Ammon's horn (tissue), 1 donor: ENCODE measurements around the gene ULBP2.
"Not testable (repeated sequence)": the region's sequence is repeated elsewhere in the genome, so short reads cannot be mapped to it uniquely, and the experiment has no call there.

Experiments
- DNase-seq: peaks from one replicate; pipeline ENCODE4 v3.0.0-alpha.2; 2016; ENCODE audit warnings: low spot score

ULBP2 gene

DNA sequence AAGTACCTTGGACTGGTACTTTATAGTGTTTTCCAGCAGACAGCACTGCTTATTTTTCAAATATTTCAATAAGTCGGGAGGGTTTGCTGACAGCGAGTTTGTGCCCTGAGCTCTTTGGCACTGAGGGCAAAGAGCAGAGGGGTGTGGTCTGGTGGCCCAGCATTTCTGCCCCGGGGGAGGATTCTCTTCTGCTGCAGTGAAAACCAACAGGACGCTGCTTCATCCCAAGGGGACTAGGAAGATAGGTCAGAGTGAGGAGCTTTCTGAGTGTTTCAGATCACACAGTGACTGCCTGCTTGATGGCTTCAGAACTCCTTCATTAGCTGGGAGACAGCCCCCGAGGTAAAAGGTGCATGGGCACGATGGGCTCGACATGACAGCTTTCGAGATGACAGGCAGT, 8.6 kb downstream of the ULBP2 start:
- no peak for DNase-seq

DNA sequence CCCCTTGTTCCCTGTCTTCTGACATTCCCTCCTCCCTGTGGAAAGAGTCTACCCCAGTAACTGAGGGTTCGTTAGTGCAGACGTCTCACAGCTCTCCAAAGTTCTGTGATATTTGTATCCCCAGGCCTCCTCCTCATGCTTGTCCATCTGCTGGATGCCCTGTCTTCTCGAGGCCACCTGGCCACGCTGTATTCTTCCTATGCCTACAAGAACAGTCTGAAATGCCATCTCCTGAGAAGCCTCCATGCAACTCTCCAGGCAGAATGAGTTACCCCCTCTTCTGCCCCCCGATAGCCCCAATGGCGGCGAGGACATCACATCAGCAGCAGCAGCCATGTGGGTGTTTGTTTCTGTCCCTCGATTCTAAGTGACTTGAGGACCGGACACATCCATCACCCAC, 9.3 kb downstream of the ULBP2 start:
- DNase-seq: no peak

DNA sequence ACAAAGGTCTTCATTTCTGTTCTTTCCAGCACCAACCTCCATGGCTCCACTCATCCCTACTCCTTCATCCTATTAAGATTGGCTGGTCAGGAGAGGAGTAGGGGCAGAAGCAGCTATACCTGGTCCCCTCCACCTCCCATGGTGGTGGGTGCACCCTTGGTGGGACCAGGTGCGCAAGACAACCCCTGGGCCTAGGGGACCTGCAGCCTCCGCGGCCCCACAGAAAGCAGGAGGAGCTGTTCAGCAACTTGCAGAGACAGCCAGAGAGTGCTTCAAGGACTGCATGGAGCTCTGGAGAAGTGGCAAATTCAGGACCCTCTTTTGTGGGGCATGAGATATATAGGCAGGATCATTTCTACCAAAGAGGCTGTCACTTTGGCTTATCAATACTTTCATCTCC, 9.8 kb downstream of the ULBP2 start:
- DNase-seq: no peak

DNA sequence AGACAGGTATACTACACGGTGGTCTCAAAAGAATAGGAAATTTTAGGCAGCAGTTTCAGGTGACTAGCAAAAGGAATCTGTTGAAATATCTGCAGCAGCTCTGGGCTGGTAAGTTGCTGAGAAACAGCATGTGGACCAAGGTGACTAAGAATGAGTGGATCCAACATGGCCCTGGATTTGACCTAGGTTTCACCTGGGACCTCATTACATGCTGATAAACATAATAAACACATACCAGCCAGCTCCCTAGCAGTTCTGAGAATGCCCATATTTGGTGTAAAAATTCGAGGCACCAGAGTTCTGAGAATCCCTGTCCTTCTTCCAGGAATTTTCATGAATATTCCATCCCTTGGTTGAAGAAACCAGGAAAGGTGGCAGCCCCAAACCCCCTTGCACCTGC, 11.6 kb downstream of the ULBP2 start:
- not testable (repeated sequence) for DNase-seq

DNA sequence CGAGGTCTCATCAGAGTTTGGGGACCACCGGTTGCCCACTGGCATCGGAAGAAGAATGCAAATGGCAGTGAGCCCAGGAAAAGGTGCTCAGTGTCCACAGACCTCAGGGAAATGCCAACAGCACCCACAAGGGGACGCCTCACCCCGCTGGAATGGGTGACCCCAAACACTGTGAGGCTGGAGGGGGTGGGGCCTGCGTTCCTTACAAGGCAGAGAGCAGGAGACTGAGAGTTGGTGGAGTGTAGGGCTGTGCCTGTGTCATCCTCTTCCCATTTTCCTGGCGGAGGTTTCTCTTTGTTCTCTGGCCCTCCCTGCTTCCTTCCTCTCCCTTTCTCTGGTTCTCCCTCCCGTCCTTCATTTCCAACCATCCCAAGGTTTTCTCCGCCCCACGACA, 12.1 kb downstream of the ULBP2 start:
- DNase-seq: not testable (repeated sequence)

DNA sequence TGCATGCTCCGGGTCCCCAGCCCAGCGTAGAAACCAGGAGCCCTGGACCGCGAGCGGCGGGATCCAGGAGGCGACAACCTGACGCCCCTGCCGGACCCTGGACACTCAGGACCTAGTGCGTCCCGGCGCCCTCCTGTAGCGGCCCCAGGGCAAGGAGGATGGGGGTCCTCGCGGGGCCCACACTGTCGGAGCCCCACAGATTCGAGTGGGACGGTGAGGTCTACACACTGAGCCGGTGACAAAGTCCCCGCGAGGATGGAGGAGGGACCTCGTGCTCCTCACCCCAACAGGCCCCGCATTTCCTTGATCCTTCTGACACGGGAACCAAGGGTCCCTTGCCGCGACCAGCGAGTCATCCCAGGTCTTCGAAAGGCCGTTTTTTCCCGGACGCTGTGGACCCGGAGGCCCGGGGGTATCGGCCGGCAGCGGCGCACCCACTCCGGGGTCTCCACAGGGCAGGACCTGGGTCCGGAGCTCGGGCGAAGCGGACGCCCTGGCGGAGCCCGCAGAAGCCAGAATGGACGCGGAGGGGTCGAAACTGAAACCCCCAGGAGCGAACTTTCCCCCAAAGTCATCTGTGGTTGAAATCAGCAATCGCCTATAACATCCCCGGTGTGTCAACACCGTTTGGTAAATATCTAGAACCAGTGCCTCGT, 12.6 kb downstream of the ULBP2 start:
- DNase-seq: not testable (repeated sequence)

DNA sequence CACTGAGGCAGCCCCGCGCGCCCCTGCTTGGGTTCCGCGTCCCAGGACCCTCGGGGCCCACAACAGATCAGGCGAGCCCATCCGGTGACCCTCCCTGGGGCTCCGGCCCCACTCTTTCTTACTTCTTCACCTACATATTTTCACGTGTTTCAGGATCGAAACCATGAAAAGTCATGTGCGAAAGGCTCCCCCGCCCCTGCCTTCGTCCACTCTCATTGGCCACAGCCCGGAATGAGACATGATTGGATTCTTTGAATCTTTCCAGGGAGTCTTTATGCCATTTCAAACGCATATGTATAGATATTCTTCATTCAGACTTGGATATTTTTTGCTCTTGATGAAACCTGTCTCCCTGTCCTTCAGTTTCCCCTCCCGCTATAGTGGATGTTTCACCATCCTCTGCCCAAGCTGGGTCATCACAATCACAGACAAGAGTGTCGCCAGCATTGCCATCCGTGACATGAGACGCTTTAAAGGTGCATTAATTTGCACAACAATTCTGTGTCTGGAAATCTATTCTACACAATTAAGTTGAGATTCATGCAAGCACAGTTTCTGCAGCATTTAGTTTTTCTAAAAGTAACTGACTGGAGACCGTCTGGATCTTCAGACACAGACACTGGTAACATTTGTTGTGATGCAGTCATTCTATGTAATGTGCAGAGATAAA, 13.3 kb downstream of the ULBP2 start:
- not testable (repeated sequence) for DNase-seq

DNA sequence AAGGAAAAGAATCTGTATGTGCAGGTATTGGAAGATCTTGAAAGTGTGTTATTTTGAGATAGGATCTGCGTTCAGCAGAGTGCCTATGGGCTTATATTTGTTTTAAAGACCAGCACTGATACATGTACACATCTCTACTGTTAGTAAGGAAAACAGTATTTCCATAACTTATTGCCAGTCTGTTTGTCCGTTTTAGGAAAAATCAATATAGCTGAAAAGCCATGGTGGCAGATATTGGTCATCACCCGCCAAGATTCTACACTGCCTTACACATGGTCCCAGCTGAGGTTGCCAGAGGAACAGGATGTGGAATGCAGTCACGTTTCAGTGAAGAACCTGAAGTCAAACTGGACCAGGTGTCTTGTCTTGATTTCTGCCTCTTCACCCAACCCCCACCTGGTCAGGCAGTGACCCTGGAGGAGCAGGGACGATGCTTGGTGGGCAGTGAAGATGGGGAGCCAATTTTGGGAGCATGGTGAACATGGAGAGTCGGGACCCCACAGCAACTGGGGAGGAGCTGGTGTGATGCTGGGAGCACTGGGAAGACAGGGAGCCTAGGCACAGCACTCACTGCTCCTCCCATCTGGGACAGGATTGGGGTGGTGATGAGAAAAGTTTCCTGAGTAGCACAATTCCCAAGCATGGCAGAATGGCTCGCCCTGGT, 14.0 kb downstream of the ULBP2 start:
- not testable (repeated sequence) for DNase-seq

DNA sequence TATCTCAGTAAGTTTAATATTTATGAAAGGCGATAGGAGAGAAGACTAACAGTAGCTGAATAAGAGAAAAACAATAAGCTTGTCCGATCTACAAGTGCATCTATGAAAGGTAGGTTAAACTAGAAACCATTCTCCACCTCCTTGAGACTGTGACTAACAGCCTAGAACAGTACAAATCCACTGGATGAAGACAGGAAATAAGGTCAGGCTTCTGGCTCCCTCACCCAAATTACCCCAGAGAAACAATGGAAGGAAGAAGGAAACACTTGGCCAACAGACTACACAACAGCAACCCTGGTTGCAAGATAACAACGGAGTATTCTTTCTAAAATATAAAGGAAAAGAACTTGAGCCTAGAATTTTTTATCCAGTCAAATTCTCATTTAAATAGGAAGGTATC, 16.3 kb downstream of the ULBP2 start:
- DNase-seq: not testable (repeated sequence)

DNA sequence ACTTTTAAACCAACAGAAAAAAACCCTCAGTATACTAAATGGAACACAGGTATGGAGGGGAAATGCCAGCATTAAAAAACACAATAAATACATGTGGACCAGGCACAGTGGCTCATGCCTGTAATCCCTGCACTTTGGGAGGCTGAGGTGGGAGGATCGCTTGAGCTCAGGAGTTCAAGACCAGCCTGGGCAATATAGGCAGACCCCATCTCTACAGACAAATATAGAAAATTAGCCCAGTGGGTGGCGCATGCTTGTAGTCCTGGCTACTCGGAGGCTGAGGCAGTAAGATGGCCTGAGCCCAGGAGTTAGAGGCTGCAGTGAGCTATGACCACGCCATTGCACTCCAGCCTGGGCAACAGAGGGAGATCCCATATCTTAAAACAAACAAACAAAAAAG, 18.0 kb downstream of the ULBP2 start:
- not testable (repeated sequence) for DNase-seq

DNA sequence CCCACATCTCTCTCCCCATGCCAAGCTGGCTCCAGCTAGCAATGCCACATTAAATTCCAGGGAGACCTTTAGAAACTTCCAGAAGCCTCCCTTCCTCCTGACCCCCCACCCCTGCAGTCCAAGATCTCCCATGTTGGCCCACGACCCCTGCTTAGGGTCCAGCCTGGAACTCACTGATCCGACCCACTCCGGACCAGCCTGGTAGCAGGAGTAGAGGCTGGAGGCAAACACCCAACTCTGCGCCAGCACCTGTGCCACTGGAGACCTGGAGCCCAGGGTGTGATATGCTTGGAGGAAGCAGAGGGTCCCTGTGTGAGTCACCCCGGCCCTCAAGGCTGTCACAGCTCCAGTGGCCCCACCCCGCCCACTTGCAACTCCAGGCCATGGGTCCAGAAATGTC, 18.7 kb downstream of the ULBP2 start:
- no peak for DNase-seq

DNA sequence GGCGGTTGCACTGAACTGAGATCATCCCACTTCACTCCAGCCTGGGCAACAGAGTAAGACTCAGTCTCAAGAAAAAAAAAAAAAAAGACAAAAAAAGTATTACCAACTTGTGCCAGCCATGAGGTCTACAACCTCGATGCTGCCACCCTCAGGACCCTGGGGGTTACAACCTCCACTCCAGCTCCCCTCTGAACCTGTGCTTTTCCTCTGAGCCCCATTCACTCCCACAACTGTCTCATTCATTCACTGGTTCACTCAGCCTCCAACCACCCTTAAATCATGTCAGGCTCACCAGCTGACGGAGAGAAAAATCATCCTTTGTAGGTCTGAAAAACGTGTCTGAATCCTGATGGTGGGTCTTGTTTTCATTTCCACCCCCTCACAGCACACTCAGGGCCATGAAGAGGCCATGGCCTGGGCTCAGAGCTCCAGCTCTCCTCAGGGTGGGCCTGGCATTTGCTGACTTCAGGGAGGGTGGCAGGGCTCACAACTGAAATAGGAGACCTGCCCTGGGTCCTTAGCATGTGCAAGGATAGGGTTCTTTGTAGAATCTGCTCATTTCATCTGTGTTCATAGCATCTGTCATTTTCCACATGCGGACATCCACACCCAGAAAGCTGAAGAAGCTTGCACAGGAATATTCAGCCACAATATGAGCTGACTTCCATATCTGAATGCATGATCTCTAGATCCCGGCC, 20.1 kb downstream of the ULBP2 start:
- no peak for DNase-seq

DNA sequence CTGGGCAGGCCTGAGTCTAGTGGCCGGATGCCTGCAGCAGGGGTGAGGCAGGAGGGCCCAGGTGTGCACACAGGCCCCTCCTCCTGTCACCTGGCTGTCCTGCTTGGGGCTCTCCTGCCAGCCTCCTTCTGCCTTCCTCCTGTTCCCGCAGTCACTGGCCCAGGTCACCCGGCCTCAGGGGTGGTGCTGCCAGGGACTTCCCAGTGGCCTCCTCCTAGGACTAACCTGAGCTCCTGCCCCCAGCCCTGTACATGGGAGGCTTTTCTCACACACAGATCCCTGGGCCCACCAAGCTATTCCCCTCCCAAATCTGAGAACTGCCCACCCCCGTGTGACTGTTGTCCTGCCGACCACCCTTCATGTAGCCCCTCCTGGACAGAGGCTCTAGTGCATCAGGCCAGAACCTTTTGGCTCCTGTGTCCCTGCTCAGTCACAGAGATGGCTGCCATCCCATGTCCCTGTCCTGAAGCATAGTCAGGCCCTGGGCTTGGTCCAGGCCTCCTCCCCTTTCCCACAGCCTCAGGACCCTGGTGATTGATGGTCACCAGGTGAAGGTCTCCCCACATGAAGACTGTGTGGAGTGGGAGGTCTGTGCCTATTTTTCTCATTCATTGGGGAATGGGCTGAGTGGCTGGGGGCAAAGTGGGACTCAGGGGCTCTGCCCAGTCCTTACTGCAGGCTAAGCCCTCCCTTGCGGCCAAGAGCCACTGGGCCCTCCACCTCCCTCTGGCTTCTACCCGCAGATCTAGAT, 20.8 kb downstream of the ULBP2 start:
- DNase-seq: no peak

DNA sequence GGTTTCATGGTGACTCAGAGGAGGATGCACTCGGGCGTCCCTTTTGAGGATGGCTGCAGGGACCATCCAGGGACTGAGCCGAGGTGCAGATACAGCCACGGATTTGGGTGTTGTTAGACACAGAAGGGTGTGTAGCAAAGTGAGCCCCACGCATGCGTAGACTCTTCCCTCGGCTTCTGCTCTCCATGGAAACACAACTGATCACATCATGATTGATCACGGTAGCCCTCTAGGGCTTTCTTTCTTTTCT, 21.3 kb downstream of the ULBP2 start:
- peak; percentile 51 for DNase-seq

DNA sequence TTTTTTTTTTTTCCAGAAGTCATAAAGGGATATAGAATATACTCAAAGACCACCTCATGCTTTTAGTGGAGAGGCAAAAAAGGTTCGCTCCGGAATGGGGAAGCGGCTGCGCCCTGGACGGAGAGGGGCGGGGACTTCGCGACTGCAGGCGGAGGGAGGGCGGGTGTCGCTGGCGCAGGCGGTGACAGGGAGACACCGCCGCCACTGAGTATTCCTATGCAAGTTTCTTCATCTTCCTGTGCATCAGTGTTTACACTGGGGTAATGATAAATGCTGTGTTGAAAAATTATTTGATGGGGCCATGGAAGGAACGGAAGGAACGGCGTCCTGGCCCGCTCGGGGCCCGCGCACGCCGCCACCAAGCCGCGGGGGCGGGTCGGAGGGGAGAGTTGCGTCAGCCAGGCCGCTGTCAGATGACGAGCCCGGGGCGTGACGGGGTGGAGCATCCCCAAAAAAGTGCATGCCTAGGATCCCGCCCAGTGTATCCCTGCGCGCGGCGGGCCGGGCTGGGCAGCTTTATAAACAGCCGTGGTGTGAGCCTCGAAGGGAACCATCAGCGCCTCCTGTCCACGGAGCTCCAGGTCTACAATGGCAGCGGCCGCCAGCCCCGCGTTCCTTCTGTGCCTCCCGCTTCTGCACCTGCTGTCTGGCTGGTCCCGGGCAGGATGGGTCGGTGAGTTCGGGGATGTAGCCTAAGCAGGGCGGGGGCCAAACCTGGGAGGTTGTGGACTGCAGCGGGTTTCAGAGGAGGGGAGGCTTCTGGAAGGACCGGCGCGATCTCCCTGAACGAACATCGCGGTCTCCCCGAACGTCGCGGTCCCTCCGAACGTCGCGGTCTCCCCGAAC, 21.9 kb downstream of the ULBP2 start, which contains the start of gene ULBP1:
TSS of gene ULBP1 (plus strand) at position 482 of the 846 bp plus-strand sequence. CDS start at position 589, 107 bp downstream.
- DNase-seq: peak; percentile 60

DNA sequence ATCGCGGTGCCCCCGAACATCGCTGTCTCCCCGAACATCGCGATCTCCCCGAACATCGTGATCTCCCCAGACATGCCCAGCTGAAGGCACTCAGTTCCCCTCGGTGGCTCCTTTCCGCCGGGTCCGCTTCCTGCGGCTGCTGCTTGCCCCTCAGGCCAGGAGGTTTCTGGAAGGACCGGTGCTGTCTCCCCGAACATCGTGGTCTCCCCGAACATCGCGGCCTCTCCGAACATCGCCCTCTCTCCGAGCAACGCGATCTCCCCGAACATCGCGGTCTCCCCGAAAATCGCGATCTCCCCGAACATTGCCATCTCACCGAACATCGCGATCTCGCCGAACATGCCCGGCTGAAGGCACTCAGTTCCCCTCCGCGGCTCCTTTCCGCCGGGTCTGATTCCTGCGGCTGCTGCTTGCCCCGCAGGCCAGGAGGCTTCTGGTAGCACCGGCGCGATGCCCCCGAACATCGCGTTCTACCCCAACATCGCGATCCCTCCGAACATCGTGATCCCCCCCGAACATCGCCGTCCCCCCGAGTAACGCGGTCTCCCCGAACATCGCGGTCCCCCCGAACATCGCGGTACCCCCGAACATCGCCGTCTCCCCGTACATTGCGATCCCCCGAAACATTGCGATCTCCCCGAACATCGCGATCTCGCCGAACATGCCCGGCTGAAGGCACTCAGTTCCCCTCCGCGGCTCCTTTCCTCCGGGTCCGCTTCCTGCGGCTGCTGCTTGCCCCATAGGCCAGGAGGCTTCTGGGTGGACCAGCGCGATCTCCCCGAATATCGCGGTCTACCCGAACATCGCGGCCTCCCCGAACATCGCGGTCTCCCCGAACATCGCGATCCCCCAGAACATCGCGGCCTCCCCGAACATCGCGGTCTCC, 22.7 kb downstream of the ULBP2 start:
- no peak for DNase-seq

DNA sequence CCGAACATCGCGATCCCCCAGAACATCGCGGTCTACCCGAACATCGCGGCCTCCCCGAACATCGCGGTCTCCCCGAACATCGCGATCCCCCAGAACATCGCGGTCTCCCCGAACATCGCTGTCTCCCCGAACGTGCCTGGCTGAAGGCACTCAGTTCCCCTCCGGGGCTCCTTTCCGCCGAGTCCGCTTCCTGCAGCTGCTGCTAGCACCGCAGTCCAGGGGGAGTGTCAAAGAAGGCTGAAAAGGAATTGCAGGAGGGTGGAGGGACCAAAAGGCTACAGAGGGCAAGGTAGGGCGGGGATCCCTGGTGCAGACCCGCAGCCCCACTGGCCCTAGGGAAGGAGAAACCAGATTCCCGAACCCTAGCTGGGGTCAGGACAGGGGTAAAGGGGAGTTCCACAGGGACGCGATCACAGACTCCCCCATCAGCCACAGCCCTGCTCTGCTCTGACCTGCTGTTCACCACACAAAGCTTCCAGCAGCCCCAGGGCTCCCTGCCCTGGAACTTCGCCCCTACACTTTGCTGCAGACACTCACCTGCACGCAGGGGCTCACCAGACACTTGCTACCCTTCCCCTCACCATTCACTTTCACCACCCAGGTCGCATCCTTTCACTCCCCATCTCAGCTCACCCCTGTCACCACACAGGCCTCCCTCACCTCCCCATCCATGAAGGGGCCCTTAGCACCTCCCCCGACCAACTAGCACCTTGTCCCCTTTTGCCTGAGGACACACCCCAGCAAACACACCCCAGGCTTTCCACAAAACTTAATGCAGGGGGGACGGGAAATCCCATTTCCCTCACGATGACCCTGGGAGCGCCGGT, 23.6 kb downstream of the ULBP2 start:
- no peak for DNase-seq

DNA sequence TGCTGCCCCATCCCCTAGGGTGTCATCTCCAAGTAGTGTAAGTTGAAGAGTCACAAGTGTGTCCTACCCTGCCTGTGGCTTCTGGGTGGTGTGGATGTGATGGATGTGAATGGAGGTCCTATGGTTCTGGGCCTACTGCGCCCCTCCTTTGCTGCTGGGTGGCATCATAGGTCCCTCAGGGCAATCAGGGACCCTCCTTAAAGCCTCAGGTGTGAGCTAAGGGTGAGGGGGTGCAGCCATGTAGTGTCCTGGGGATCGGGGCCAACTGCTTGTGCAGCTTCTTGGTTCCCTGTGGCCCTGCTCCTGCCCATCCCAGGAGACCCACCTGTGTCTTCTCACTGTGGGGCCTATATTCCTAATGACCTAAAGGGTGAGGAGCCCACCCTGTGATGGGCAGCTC, 24.5 kb downstream of the ULBP2 start:
- not testable (repeated sequence) for DNase-seq

DNA sequence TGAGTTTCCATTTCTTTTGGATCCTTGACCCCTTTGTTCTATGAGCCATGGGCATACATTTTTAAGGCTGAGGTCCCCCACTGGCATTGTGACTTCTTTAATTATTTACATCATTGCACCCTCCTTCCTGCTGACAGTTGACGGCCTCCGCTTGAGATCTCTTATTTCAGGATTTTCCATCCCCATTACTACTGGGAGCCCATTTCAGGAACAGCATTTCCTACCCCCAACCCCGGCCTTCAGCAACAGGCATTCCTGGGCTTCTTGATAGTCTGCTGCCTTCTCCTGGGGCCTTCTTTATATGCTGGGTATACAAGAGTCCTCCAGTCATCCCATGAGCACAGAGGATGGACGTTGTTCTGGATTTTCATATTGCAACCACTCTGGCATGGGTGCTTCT, 25.8 kb downstream of the ULBP2 start:
- DNase-seq: no peak
